Measurements from ENCODE around the gene VPS13D. TPM values are rescaled to one million over a fixed set of nuclear protein-coding genes. Genes with fewer than 3 reads are reported as not detected.
"Not testable (repeated sequence)": the region's sequence is repeated elsewhere in the genome, so short reads cannot be mapped to it uniquely, and the experiment has no call there.

Gene VPS13D
- total and polyA plus RNA-seq, 4 donors, result 10.2 to 68.3 (median 12.6) TPM

GRCh38 chr1:12324423-12324822, 94.6 kb downstream of the VPS13D start:
- no peak for TF ChIP-seq FOXA1 (IDR thresholded peaks at IDR 0.05)
- TF ChIP-seq HNF4G (IDR thresholded peaks at IDR 0.05), result no peak
- TF ChIP-seq ATF3 (IDR thresholded peaks at IDR 0.05), result no peak
- Histone ChIP-seq H3K27me3 (ENCODE audit: control insufficient read depth in 4 of 4, insufficient read depth in 4 of 4, low read length in 3 of 4) (no peaks in the 10 kb centered on the region), H3K4me3 (ENCODE audit: low read depth in 1 of 3, low read length in 3 of 3) (no peak overlapping the region), H3K27ac (ENCODE audit: low read depth in 1 of 2, low read length in 2 of 2) (no peak overlapping the region), H3K9me3 (ENCODE audit: control insufficient read depth in 4 of 4, low read length in 3 of 4) (no peaks in the 10 kb centered on the region), H3K4me1 (ENCODE audit: control insufficient read depth in 4 of 4, insufficient read depth in 4 of 4, low read length in 3 of 4) (no peaks in the 10 kb centered on the region), H3K9ac (ENCODE audit: low read depth in 1 of 2, low read length in 2 of 2) (no peak overlapping the region), H3K36me3 (ENCODE audit: control insufficient read depth in 4 of 4, insufficient read depth in 3 of 4, low read depth in 1 of 4, low read length in 3 of 4) (peaks cover 9 to 43% (median 29%) of the 10 kb centered on the region in 4 donors)
- no peak for DNase-seq (ENCODE audit: low spot score)
- 97% methylated on average over 3 of the region's 3 CpGs for WGBS

GRCh38 chr1:12324973-12325372, 95.1 kb downstream of the VPS13D start:
- not testable (repeated sequence) for H3K4me3 ChIP-seq (ENCODE audit: low read depth in 1 of 3, low read length in 3 of 3); H3K9me3 ChIP-seq (ENCODE audit: control insufficient read depth in 4 of 4, low read length in 3 of 4); H3K4me1 ChIP-seq (ENCODE audit: control insufficient read depth in 4 of 4, insufficient read depth in 4 of 4, low read length in 3 of 4); H3K9ac ChIP-seq (ENCODE audit: low read depth in 1 of 2, low read length in 2 of 2); DNase-seq (ENCODE audit: low spot score); H3K27ac ChIP-seq (ENCODE audit: low read depth in 1 of 2, low read length in 2 of 2); H3K27me3 ChIP-seq (ENCODE audit: control insufficient read depth in 4 of 4, insufficient read depth in 4 of 4, low read length in 3 of 4)
- 97% methylated on average over 5 of the region's 5 CpGs for WGBS
- peaks cover 12 to 40% (median 26%) of the 10 kb centered on the region in 4 donors for H3K36me3 ChIP-seq (ENCODE audit: control insufficient read depth in 4 of 4, insufficient read depth in 3 of 4, low read depth in 1 of 4, low read length in 3 of 4)

GRCh38 chr1:12326986-12327385, 97.2 kb downstream of the VPS13D start:
- Histone ChIP-seq H3K9me3 (ENCODE audit: control insufficient read depth in 4 of 4, low read length in 3 of 4) (no peaks in the 10 kb centered on the region), H3K9ac (ENCODE audit: low read depth in 1 of 2, low read length in 2 of 2) (no peak overlapping the region), H3K36me3 (ENCODE audit: control insufficient read depth in 4 of 4, insufficient read depth in 3 of 4, low read depth in 1 of 4, low read length in 3 of 4) (peaks cover 13 to 35% (median 22%) of the 10 kb centered on the region in 4 donors), H3K27me3 (ENCODE audit: control insufficient read depth in 4 of 4, insufficient read depth in 4 of 4, low read length in 3 of 4) (no peaks in the 10 kb centered on the region), H3K27ac (ENCODE audit: low read depth in 1 of 2, low read length in 2 of 2) (no peak overlapping the region), H3K4me3 (ENCODE audit: low read depth in 1 of 3, low read length in 3 of 3) (no peak overlapping the region), H3K4me1 (ENCODE audit: control insufficient read depth in 4 of 4, insufficient read depth in 4 of 4, low read length in 3 of 4) (no peaks in the 10 kb centered on the region)
- DNase-seq (ENCODE audit: low spot score), result no peak
- TF ChIP-seq ZBTB33 (IDR thresholded peaks at IDR 0.05) (no peak), TAF1 (conservative IDR thresholded peaks at IDR 0.05) (no peak), MAX (IDR thresholded peaks at IDR 0.05) (no peak), GABPA (IDR thresholded peaks at IDR 0.05 in 1 of 2, conservative IDR thresholded peaks at IDR 0.05 in 1 of 2) (no peak), HNF4G (IDR thresholded peaks at IDR 0.05) (no peak), YY1 (IDR thresholded peaks at IDR 0.05) (no peak), HNF4A (conservative IDR thresholded peaks at IDR 0.05) (no peak), EGR1 (IDR thresholded peaks at IDR 0.05; ENCODE audit: low read depth in 2 of 2) (no peak), REST (IDR thresholded peaks at IDR 0.05) (no peak), RXRA (IDR thresholded peaks at IDR 0.05) (no peak), FOXA2 (IDR thresholded peaks at IDR 0.05) (no peak), NR2F2 (IDR thresholded peaks at IDR 0.05) (no peak), SP1 (IDR thresholded peaks at IDR 0.05) (no peak), JUND (IDR thresholded peaks at IDR 0.05) (no peak), FOXA1 (IDR thresholded peaks at IDR 0.05) (no peak), RAD21 (IDR thresholded peaks at IDR 0.05) (no peak)
- WGBS, result 97% methylated on average over 5 of the region's 5 CpGs

All from liver (tissue), 9 donors.